ENCODE results near the gene CYP51A1.

The CYP51A1 gene

DNA sequence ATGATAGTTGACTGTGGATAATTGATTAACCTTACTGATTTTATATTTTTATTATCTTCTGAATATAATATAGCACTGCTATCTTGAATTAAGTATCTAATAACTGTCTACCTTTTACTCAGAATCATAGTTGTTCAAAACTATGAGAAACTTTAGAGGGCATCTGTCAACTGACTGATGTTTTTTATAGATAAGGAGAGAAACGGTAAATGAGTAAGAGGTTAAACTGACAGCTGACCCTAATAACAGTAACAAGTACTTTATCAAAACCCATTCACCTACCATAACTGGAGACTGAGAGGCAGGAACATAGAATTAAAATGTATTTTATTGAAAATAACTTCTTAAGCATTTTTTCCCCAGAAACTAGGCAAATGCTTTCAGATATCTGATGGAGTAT, 62.2 kb downstream of the CYP51A1 start:
- no peak overlapping the region for H3K9ac ChIP-seq (ENCODE audit: low read length)
- no peaks in the 10 kb centered on the region for H3K36me3 ChIP-seq (ENCODE audit: control insufficient read depth, insufficient read depth, low read length)
- H3K4me1 ChIP-seq (ENCODE audit: control insufficient read depth, insufficient read depth, low read length), result no peaks in the 10 kb centered on the region
- no peaks in the 10 kb centered on the region for H3K27me3 ChIP-seq (ENCODE audit: control insufficient read depth, insufficient read depth, low read length)
- no peak overlapping the region for H3K4me3 ChIP-seq (ENCODE audit: low read length)
- no peaks in the 10 kb centered on the region for H3K9me3 ChIP-seq (ENCODE audit: control insufficient read depth, low read length)

- H3K9me3 ChIP-seq (ENCODE audit: control insufficient read depth, low read length), result no peaks in the 10 kb centered on the region
- H3K9ac ChIP-seq (ENCODE audit: low read length), result no peak overlapping the region
- H3K4me3 ChIP-seq (ENCODE audit: low read length), result no peak overlapping the region
- H3K36me3 ChIP-seq (ENCODE audit: control insufficient read depth, insufficient read depth, low read length), result no peaks in the 10 kb centered on the region
- H3K27me3 ChIP-seq (ENCODE audit: control insufficient read depth, insufficient read depth, low read length), result no peaks in the 10 kb centered on the region
- H3K4me1 ChIP-seq (ENCODE audit: control insufficient read depth, insufficient read depth, low read length), result no peaks in the 10 kb centered on the region
Observed at GRCh38 chr7:92071032-92071431, 63.2 kb downstream of the CYP51A1 start.

- Histone ChIP-seq H3K4me1 (ENCODE audit: control insufficient read depth, insufficient read depth, low read length) (no peaks in the 10 kb centered on the region), H3K36me3 (ENCODE audit: control insufficient read depth, insufficient read depth, low read length) (no peaks in the 10 kb centered on the region), H3K27me3 (ENCODE audit: control insufficient read depth, insufficient read depth, low read length) (no peaks in the 10 kb centered on the region), H3K9me3 (ENCODE audit: control insufficient read depth, low read length) (no peaks in the 10 kb centered on the region), H3K4me3 (ENCODE audit: low read length) (no peak overlapping the region), H3K9ac (ENCODE audit: low read length) (no peak overlapping the region)
Observed at GRCh38 chr7:92064438-92065029, 69.7 kb downstream of the CYP51A1 start.

Data from mucosa of stomach (tissue), 1 donor.